Superior temporal gyrus (tissue), 1 donor: ENCODE results near the gene STK25.
"Not testable (repeated sequence)": the region's sequence is repeated elsewhere in the genome, so short reads cannot be mapped to it uniquely, and the experiment has no call there.

Source experiments
- DNase-seq: peaks from one replicate; pipeline ENCODE4 v3.0.0-alpha.2; 2016; ENCODE audit errors: extremely low spot score

STK25 gene

GRCh38 chr2:241467777-241468475 lies 40.5 kb downstream of the STK25 start:
- DNase-seq, result no peak

- DNase-seq, result no peak
Measured at GRCh38 chr2:241466230-241466629, 42.2 kb downstream of the STK25 start.

- no peak for DNase-seq
Measured at GRCh38 chr2:241465543-241465942, 42.8 kb downstream of the STK25 start.

- no peak for DNase-seq
Measured at GRCh38 chr2:241463276-241464135, 44.9 kb downstream of the STK25 start.

- DNase-seq, result no peak
Measured at GRCh38 chr2:241461693-241462677, 46.4 kb downstream of the STK25 start.

- DNase-seq, result no peak
Measured at GRCh38 chr2:241460631-241461030, 47.8 kb downstream of the STK25 start.

- DNase-seq, result no peak
Measured at GRCh38 chr2:241459520-241459919, 48.9 kb downstream of the STK25 start.

- DNase-seq, result no peak
Measured at GRCh38 chr2:241458687-241459086, 49.7 kb downstream of the STK25 start.

GRCh38 chr2:241456546-241456945 lies 51.8 kb downstream of the STK25 start:
- no peak for DNase-seq

- DNase-seq, result no peak
Measured at GRCh38 chr2:241454837-241455485, 53.4 kb downstream of the STK25 start.

- DNase-seq, result not testable (repeated sequence)
Measured at GRCh38 chr2:241453919-241454318, 54.5 kb downstream of the STK25 start.

- no peak for DNase-seq
Measured at GRCh38 chr2:241451840-241452506, 56.4 kb downstream of the STK25 start.

- DNase-seq, result not testable (repeated sequence)
Measured at GRCh38 chr2:241450092-241450491, 58.3 kb downstream of the STK25 start.

- no peak for DNase-seq
Measured at GRCh38 chr2:241445426-241445825, 63.0 kb downstream of the STK25 start.

GRCh38 chr2:241443486-241444223 lies 64.7 kb downstream of the STK25 start:
- DNase-seq, result no peak
